Stimulated activated CD4-positive, alpha-beta T cell treated with anti-CD3 and anti-CD28 coated beads, Interleukin-4, amount 100 ng/mL, for 4 hours (primary cell): ENCODE results near the gene JAKMIP1.

Experiments used
- DNase-seq, 2 experiments: peaks; one replicate each; pipeline ENCODE4 v3.0.0-alpha.2; 2020

JAKMIP1 gene

DNA sequence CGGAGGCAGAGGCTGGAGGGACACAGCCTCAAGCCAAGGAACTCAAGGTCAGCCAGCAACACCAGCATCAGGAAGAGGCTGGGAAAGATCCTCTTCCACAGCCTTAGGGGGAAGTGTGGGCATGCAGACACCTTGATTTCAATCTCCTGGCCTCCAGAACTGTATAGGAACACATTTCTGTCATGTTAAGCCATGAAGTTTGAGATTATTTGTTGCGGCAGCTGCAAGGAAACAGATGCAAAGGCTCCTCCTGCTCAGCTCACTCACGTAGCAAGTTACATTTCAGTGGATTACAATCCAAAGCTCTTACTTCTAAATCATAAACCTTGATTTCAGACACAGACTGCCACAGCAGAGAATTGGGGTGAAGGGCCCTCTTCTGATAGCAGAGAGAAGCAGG, 113.5 kb downstream of the JAKMIP1 start:
- no peak for DNase-seq

DNA sequence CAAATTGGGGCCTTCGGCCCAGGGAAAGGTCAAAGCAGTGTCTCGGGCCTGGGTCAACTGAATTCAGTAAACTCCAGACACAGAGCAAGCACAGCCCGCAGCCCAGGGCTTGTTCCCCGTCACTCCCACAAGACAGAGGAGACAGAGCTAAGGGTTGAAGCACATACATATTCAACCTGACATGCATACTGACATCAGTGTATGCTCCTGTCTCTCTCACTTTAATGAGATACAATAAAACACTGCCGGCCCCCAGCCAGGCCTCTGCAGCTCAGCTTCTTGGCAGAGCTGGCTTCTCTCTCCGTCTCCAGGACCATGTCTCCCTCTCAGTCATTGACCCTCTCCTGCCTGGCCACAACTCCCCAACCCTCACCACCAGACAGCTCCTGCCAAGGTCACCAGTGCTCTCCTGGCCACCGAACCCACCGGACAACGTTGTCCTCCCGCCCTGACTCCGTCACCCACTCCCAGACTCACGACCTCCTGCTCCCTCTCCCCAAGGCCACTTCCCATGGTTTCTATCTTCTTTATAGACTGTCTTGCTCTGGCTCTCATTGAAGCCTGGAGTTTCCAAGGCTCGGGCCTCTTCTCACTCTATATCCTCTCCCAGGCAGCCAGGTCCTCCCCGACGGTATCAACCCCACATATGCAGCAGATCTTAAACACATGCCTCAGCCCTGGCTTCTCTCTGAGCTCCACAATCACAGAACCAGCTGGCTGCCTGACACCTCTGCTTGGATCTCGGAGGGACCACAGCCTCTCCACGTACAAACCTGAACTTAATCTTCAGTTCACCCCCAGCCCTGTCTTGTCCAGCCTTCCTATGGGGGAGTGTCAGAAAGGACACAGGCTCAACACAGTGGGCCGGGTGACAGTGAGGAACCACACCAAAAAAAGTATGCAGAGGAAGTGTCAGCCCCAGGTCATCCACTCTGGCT, 114.4 kb downstream of the JAKMIP1 start:
- DNase-seq: no peak

DNA sequence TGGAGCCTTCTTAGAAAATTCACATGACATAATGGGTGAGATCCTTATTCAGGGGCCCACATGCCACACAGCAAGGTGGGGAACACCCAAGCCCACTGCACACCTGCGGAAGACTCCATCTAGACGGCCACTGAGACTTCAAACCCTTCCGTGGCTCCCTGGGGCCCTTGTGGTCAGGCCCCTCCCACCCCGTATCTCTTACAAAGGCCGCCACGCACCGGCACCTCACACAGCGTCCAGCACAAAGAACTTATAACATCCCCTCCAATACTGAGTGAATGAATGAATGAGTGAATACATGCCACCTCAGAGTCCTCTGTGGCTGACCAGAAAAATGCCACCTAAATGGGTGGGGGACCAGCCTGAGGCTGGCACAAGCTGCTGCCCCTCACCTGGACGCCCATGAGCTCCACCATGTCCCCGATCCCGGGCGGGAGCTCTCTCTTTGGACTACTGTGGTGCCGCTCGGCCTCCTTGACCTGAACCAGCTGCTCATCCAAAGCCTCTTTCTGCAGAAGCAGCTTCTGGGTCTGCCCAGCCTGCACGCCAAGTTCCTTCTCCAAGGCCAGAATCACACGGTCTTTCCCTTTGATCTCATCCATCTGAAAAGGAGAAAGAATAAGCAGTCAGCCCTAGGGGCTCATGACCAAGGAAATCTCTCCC, 115.2 kb downstream of the JAKMIP1 start:
- DNase-seq: no peak

DNA sequence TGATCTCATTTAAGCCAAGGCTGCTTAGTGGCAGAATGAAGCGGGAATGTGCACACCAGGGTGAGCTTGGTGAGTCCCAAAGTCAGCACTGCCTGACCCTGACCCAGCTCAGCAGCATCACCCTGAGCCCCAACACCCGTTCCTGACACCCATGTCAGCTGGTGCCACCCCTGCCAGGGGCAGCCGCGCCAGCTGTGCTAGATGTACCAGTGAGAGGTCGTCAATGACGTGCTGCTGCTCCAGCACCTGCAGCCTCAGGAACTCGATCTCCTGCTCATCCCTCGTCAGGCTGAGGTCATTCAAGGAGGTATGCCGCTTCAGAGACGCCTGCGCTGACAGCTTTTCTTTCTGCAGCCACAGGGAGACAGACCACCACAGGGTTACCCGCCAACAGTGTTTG, 120.4 kb downstream of the JAKMIP1 start:
- no peak for DNase-seq

DNA sequence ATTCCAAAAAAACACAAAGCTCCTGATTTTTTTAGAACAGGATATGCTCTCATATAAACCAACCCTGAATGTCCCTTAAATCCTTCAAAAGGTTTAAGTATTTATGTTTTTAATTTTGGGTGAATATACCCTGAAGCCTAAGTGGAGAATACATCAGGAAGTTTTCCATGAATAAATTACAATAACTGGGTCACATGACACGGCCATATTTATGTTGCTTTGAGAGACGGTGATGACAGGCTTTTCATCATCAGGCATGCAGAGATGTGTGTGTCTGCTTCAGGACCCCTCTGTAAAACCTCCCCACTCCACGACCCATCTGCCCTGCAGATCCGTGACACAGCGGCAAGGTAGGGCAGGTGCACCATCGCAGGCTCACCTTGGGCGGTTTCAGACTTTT, 121.8 kb downstream of the JAKMIP1 start:
- DNase-seq: no peak

DNA sequence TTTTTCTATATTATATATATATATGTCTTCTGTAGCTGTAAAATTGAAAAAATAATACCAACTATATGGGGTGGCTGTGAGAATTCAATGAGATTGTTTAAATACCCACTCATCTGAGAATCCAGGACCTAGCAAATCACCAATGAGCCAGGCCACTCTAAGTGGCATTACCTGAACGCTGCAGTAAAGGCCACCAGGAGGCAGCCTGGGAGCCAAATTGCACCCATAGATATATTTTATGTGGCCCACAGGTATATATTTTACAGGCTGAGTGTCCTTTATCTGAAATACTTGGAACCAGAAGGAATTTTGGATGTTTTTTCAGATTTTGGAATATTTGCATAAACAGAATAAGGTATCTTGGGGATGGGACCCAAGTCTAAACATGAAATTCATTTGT, 124.0 kb downstream of the JAKMIP1 start:
- no peak for DNase-seq

DNA sequence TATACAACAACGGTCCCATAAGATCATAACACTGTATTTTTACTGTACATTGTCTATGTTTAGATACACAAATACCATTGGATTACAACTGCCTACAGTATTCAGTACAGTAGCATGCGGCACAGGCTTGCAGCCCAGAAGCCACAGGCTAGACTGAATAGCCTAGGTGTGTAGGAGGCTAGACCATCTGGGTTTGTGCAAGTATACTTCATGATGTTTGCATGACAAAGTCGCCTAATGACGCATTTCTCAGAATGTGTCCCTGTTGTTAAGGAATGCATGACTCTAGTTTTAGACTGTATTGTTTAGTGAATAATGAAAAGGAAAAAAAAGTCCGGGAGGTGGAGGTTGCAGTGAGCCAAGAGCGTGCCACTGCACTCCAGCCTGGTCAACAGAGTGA, 125.6 kb downstream of the JAKMIP1 start:
- DNase-seq: no peak

DNA sequence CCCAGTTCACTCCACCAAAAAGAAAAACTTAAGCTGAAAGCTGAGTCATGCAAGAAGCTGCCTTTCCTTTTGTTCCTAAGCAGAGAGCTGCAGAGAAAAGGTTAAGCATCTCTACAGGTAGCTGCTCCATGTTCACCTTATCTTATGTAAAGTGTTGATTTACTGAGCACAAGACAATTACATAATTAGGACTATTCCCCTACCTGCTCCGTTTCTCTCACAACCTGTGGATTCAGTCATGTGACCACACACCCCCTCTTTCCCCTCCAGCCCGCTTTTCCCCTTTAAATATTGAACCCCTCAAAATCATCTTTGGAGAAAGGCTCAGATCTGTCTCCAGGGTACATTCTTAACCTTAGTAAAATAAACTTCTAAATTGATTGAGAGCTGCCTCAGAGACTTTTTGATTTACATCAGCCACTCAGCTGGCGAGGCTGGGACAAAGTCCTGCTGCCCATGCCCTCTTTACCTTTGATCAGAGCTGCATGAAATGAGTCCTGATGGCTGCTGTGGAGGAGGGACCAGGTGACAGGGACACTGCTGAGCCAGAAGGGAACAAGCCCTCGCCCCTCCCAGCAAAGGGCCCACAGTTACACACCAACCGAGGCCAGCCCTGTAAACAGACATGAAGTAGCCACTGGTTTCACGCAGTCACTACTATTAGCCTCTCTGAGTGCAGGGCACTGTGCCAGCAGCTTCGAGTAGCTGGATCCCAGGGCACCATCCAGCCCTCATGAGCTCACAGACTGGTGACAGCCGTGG, 128.2 kb downstream of the JAKMIP1 start:
- no peak for DNase-seq

DNA sequence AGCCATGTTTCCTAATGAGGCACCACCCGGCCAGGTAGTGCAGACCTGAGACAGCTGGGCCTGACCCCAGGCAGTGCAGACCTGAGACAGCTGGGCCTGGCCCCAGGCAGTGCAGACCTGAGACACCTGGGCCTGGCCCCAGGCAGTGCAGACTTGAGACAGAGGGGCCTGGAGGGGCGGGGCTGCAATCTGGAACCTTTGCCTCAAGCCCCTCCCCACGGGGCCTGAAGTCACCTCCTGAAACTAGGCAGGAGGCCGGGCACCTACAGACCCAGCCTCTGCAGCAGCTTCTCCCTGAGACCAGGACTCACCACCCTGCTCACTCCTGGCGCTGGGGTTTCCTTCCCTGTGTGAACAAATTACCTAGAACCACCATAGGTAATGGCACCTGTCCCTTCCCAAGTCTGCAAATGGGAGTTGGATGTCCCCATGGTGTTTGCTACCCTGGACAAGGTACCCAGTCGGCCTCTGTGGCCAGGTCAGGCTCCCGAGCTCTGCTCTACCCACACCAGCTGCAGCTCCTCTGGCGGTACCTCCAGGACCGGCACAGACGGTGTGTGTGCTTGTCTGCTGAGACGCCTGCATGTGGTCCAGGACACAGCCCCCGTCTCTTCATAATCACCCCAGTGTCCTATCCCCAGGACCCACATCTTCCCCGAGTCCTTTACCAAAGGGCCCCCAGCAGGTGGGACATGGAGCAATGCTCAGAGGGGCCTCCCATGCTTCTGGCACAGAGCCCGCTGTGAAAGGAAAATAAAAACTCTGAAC, 129.0 kb downstream of the JAKMIP1 start:
- no peak for DNase-seq

DNA sequence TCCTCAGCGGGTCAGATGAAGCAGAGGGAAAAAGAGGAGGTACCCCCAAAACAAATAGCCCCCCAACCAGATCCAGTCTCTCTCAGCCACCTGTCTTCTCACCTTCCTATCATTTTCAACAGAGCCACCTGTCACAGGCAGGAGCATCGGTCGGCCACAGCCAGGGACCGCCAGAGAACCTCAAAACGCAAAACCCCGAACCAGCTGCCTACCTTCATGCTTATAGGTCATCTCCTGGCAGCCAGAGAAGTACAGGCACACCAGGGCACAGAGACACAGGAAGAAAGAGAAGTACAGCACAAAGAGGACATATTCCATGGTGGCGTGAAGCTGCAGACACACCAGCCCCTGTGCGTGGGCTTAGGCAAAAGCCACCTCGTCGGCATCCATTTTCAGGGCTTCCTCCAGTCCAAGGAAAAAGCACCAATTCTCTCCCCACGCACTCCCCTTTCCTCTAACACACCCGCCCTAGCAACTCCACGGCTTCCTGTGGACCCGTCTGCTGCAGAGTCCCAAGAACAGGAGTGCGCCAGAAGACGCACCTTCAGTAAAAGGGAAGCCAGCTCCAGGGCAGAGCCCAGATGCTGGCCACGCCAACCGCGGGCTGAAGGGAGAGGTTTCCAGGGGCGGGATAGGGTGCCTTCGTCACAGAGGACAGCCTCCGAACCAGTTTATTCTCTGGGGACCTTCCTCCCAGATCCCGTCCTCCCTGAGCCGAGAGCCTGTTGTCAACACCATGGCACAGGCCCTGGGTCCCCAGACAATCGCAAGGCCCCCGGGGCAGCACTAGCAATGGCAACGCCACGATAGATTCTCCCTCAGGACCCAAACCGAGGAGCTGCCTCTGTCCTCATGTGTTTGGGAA, 130.3 kb downstream of the JAKMIP1 start:
- no peak for DNase-seq

DNA sequence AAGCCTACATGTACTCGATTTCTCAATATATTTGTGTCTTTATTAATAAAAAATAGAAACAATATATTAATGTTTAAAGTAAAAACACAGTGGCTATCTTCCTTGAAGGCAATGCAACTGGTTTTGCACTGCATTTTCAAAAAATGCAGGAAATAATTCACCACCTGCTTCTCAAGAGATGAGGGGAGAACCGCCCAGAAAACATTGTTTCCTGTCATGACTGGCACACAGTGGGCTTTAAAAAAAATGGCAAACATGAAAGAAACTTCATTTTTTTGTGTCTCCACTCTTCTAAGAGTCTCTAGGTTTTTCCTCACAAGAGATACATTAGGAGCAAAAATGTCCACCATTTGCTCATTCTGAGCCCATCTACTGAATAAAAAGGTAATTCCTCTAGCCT, 131.4 kb downstream of the JAKMIP1 start:
- no peak for DNase-seq

DNA sequence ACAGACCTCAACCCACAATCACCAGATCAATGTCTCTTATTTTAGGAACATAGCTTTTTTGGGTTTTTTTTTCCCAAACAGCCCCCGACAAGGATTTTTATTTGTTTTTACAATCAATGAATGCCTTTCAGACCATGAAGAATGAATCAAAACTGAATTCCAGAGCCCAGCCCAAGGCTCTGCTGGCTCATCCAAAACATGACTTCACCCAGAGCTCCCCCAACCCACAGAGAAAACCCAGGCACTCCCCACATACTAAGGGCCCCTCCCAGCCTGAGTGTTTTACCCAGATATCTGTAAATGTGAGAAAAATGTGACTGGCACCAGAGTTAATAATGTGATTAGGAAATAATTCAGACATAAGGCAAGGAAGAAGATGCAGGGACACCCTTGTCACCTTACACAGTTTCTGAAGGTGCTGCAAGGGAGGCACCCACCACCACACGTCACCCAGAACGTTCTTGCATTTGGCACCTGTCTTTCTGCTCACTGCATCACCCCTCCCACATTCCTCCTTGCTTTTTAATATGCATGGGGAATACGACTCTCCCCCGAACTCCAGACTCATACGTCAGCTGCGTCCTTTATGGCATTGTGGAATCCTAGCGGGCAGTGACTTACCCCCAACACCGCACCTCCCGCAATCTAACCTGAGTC, 134.3 kb downstream of the JAKMIP1 start:
- no peak for DNase-seq

DNA sequence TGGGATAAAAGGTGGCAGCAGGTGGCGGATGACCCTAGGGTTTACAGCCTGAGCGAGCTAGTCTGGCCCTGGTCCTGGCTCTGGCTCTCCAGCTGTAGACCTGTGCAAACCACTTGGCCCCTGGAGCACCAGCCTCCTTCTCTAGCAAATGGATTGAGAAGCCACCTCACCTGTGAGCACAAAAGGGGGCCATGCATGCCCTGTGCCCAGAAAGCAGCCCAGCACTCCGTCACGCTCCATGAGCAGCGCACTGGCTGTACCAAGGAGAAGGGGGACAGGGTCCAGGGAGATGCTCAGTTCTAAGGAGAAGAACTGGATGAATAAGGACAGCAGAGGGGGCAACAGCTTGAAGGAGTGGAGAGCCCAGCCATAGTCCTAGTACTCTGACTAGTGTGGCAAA, 135.2 kb downstream of the JAKMIP1 start:
- no peak for DNase-seq

DNA sequence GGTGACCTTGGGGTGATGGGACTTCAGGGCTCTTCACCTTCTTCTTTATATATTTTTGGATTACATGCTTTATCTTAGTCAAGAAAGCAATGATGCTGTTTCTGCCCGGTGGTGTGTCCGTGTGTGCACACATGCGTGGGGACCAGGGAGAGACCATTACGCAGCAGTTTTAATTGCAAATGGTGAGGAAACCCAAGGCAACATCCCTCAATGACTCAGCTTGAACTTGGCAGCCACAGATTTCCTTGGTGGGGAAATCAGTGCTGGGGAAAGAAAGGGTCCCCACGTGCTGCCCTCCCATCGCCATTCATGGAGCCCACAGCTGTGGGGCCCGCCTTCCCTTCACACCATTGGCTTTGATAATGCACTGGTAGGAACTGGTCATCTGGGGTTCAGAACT, 136.0 kb downstream of the JAKMIP1 start:
- DNase-seq: no peak

DNA sequence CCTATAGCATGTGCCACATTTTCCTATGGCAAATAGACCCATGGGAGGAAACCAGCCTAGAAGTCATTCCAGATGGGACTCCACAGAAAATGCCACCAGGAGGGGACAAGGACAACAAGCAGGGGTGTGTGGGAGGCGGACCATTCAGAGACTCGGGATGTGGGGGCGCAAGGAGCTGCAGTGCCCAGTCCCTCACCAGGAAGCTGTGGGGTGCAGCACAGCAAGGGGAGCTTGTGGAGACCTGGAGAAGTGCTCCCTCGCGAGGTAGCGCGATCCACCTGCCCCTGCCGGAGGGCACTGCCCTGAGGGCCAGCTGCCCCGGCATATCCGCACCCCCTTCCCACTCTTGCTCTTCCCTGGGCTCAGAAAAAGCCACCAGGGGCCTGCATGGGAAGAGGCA, 136.7 kb downstream of the JAKMIP1 start:
- DNase-seq: no peak

DNA sequence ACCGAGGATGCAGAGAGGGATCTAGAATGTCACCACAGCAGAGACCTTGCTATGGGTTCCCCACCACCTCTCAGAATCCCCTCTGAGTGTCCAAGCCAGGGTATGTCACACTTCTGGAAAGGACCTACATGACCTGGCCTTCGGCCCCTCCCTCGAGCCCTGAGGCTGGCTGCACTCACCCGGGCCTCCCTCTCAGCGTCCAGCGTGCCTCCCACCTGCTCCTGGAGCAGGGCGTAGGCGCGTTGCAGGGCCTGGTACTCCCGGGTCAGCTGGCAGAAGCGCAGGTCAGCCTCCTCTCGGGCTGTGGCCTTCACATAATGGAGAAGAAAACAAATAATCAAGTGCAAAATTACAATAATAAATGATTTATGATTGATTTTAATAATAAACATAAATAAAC, 138.2 kb downstream of the JAKMIP1 start:
- DNase-seq: no peak

DNA sequence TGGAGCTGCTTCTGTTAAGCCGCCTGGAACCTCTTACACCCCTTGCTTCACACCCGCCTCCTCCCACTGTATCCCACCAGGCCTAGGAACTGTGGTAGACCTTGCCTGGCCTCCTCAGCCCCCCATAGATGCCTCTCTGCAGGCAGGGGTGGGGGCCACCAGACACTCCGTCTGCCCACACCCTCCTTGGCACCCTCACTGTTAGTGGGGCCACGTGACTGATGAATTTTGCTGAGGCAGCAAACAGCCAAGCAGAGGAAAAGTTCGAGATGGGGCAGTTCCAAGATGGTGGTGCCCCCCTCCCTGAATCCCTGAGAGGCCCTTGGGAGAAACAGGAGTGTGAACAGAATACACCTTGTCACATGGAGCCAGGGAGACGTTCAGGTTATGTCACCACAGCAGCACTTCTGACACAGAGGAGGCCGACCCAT, 141.0 kb downstream of the JAKMIP1 start:
- no peak for DNase-seq

DNA sequence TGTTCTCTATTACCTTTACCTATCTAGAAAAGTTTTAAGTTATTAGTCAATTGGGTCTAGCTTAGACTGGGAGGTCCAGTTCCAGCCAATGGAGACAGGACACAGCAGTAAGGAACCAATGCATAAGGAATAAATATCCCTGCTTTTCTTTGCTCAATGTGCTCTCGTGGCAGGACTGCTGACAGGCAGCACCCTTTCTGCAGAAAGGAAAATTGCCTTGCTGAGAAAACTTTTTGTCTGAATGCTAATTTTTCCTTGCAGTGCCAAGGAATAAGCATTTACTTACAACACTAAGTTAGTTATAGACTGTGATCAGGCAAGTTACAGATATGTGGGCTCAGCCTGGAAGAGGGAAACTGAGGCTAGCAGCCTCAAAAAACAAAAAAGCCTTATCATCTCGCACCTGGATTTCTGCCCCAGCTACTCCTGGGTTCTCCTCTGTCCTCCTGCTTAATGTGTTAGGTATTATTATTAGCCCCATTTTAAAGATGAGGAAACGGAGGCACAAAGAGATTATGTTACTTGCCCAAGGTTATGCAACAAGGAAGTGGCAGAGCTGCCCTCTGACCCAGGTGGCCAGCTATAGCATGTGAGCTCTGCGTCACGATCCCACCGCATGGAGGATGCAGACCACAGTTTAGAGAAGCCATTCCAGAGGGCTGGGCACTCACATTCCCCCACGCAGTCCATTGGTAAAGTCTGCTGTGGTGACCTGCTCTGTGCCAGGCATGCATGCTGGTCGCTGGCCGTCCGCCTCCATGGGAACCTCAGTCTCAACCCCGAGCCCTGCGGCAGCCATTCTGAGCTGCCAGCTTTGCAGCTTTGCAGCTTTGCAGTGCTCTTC, 141.6 kb downstream of the JAKMIP1 start:
- DNase-seq: no peak

DNA sequence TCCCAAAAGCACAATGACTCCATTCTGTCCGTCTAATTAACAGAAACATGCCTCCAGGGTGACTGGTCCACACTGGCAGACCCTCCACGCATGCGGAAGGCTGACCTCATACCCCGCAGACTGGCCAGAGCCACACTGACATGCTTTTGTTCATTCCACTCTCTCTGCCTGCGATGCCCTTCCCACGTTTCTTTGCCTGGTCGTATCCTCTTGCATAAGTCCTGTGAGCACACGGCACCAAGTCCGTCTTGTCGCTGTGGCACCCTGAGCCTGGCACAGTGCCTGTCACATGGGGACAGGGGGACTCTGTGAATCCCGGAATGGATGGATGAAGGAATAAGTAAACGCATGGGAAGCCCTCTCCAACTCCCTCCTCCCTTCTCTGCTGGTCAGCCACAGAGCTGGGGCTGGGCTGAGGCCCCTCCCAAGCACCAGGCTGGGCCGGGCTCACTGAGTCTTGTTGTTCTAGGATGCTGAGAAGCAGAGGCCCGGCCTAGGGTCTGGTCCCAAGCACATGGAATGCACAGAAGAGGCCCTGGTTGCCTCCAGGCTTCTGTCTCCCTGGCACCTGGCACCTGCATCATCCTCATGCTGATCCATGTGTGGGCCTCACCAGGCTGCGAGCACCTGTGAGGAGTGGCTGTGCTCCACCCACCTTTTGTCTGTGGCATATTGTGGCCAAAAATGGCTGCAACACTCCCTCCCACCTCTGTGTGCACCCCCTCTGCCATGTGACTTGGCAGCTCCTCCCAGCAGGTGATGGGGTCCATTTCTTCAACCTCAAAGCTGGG, 143.2 kb downstream of the JAKMIP1 start:
- DNase-seq: no peak
